SK-N-MC (cell line): ENCODE results near the gene FOXP1.
"Not testable (repeated sequence)": the region's sequence is repeated elsewhere in the genome, so short reads cannot be mapped to it uniquely, and the experiment has no call there.

Experiments
- DNase-seq: peaks from one replicate; pipeline ENCODE4 v3.0.0-alpha.2; 2011; ENCODE audit warnings: low read depth, low spot score
- H3K27ac ChIP-seq: fragments of 200-600 bp; sonication (generic); 2 replicates; pipeline ENCODE4 v1.5.1; 2016; ENCODE audit warnings: mixed run types
- H3K36me3 ChIP-seq: fragments of 200-600 bp; sonication (generic); 2 replicates; pipeline ENCODE4 v1.6.1; 2017; ENCODE audit warnings: antibody characterized with exemption, low read length, mixed read lengths; ENCODE audit not compliant: insufficient read depth
- H3K4me3 ChIP-seq: fragments of 200-600 bp; sonication (generic); 2 replicates; pipeline ENCODE4 v1.5.1; 2016
- H3K9ac ChIP-seq: fragments of 200-600 bp; sonication (generic); 2 replicates; pipeline ENCODE4 v1.8.0; 2017; ENCODE audit warnings: mixed run types, mixed read lengths; ENCODE audit not compliant: insufficient read length
- H3K9me3 ChIP-seq: fragments of 200-600 bp; sonication (generic); 2 replicates; pipeline ENCODE4 v1.6.1; 2017; ENCODE audit warnings: low read depth, mild to moderate bottlenecking, antibody characterized with exemption, low read length, moderate library complexity, mixed read lengths
- EZH2 ChIP-seq: fragments of 200-600 bp; sonication (generic); IDR thresholded peaks from one replicate; pipeline ENCODE4 v1.6.1; 2017; ENCODE audit warnings: antibody characterized with exemption
- FOXP2 ChIP-seq: optimal IDR thresholded peaks from 2 replicates; pipeline ENCODE3; 2011; ENCODE audit warnings: mild to moderate bottlenecking, moderate library complexity; ENCODE audit not compliant: insufficient read depth; ENCODE audit errors: extremely low read length, control extremely low read depth
- POLR2AphosphoS5 ChIP-seq: IDR thresholded peaks from 2 replicates; pipeline ENCODE4 v1.6.1; 2012; ENCODE audit warnings: mild to moderate bottlenecking, low read depth, low read length, borderline replicate concordance

The FOXP1 gene

GRCh38 chr3:71536376-71536965 lies 47.1 kb downstream of the FOXP1 start:
- H3K9ac ChIP-seq, result no peak overlapping the region
- H3K9me3 ChIP-seq, result no peaks in the 10 kb centered on the region
- H3K27ac ChIP-seq, result no peak overlapping the region
- DNase-seq, result no peak
- no peaks in the 10 kb centered on the region for H3K36me3 ChIP-seq
- TF ChIP-seq FOXP2, result no peak
- no peak overlapping the region for H3K4me3 ChIP-seq

- Histone ChIP-seq H3K9me3 (no peaks in the 10 kb centered on the region), H3K4me3 (no peak overlapping the region), H3K9ac (no peak overlapping the region), H3K36me3 (no peaks in the 10 kb centered on the region), H3K27ac (no peak overlapping the region)
- TF ChIP-seq EZH2 (no peak), POLR2AphosphoS5 (no peak), FOXP2 (no peak)
- no peak for DNase-seq
Measured at GRCh38 chr3:71533588-71533987, 49.9 kb downstream of the FOXP1 start.

- H3K36me3 ChIP-seq, result no peaks in the 10 kb centered on the region
- no peaks in the 10 kb centered on the region for H3K9me3 ChIP-seq
- no peak overlapping the region for H3K4me3 ChIP-seq
- TF ChIP-seq EZH2, result no peak
- no peak for TF ChIP-seq FOXP2
- TF ChIP-seq POLR2AphosphoS5, result no peak
- no peak overlapping the region for H3K27ac ChIP-seq
- no peak for DNase-seq
- no peak overlapping the region for H3K9ac ChIP-seq
Measured at GRCh38 chr3:71532639-71533395, 50.7 kb downstream of the FOXP1 start.

GRCh38 chr3:71530903-71531530 lies 52.5 kb downstream of the FOXP1 start:
- no peak for TF ChIP-seq EZH2
- no peak for TF ChIP-seq POLR2AphosphoS5
- TF ChIP-seq FOXP2, result no peak
- H3K9ac ChIP-seq, result no peak overlapping the region
- no peak overlapping the region for H3K27ac ChIP-seq
- no peaks in the 10 kb centered on the region for H3K9me3 ChIP-seq
- no peak for DNase-seq
- H3K36me3 ChIP-seq, result no peaks in the 10 kb centered on the region
- H3K4me3 ChIP-seq, result no peak overlapping the region

GRCh38 chr3:71528816-71529215 lies 54.7 kb downstream of the FOXP1 start:
- no peak for TF ChIP-seq EZH2
- no peak for TF ChIP-seq FOXP2
- TF ChIP-seq POLR2AphosphoS5, result no peak
- no peak overlapping the region for H3K27ac ChIP-seq
- H3K4me3 ChIP-seq, result no peak overlapping the region
- no peak overlapping the region for H3K9ac ChIP-seq
- H3K9me3 ChIP-seq, result no peaks in the 10 kb centered on the region
- H3K36me3 ChIP-seq, result no peaks in the 10 kb centered on the region
- no peak for DNase-seq

GRCh38 chr3:71526448-71526847 lies 57.1 kb downstream of the FOXP1 start:
- H3K4me3 ChIP-seq, H3K9ac ChIP-seq, DNase-seq, H3K9me3 ChIP-seq, H3K36me3 ChIP-seq, H3K27ac ChIP-seq: not testable (repeated sequence)

- no peak for DNase-seq
- no peak overlapping the region for H3K4me3 ChIP-seq
- no peak for TF ChIP-seq FOXP2
- TF ChIP-seq POLR2AphosphoS5, result no peak
- no peak for TF ChIP-seq EZH2
- H3K9me3 ChIP-seq, result no peaks in the 10 kb centered on the region
- no peak overlapping the region for H3K27ac ChIP-seq
- H3K36me3 ChIP-seq, result no peaks in the 10 kb centered on the region
- no peak overlapping the region for H3K9ac ChIP-seq
Measured at GRCh38 chr3:71525391-71525790, 58.1 kb downstream of the FOXP1 start.

GRCh38 chr3:71524672-71525071 lies 58.9 kb downstream of the FOXP1 start:
- no peak overlapping the region for H3K4me3 ChIP-seq
- no peak for DNase-seq
- no peak overlapping the region for H3K9ac ChIP-seq
- TF ChIP-seq FOXP2 (no peak), EZH2 (no peak), POLR2AphosphoS5 (no peak)
- no peaks in the 10 kb centered on the region for H3K36me3 ChIP-seq
- H3K27ac ChIP-seq, result no peak overlapping the region
- H3K9me3 ChIP-seq, result no peaks in the 10 kb centered on the region

- no peaks in the 10 kb centered on the region for H3K9me3 ChIP-seq
- H3K9ac ChIP-seq, result no peak overlapping the region
- TF ChIP-seq POLR2AphosphoS5, result no peak
- no peak for TF ChIP-seq EZH2
- no peak for TF ChIP-seq FOXP2
- no peak overlapping the region for H3K27ac ChIP-seq
- no peak for DNase-seq
- H3K4me3 ChIP-seq, result no peak overlapping the region
- no peaks in the 10 kb centered on the region for H3K36me3 ChIP-seq
Measured at GRCh38 chr3:71523628-71524027, 59.9 kb downstream of the FOXP1 start.
